Measurements from ENCODE around the gene STAT6. TPM values are rescaled to one million over a fixed set of nuclear protein-coding genes. Genes with fewer than 3 reads are reported as not detected.

The STAT6 gene
- total RNA-seq, 2 experiments from 2014 or later = 239 to 242 TPM

DNA sequence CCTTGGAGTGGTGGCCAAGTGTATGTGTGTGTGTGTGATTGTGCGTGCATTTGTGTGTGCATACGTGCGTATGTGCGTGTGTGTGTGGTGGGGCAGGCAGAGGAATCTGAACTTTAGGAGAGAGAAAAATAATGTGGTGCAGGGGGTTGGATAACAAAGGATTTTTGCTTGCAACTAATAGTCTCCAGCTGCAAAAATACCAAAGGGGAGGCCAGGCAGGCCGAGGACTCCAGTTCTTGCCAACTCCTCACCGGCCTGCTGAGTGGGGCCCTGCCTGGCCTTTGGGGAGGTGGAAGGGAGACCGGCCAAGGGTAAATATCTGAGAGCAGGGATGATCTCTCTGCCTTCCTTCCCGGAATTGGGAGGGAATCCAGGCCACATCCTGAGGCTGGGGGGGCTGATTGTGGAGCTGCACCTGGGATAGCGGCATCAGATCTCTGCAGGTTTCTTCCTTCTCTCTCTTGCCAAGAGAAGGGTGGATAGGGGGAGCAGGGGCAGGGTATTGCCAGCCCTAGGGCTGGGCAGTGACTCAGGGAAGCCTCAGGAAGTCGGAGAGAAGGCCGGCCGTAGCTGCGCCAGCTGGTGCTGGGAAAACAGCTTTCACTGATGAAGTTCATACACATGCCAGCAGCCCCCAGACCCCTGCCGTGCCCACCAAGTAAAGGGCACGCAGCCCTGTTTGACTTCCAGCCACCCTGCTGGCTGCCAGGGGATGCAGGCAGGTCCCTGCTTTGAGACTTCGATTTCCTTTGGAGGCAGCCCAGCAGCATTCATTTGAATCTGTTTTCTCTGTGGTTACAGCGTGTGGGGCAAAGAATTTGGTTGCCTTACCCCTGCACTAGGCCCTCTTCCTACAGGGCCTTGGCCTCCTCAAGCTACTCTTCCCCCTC lies 40.8 kb upstream of the STAT6 start:
- CTCF ChIA-PET = interaction anchor here (1.0 kb wide), 1 partner anchor 24 kb away, joined by 3 read pairs; no protein-coding TSS in a partner anchor
- no peaks in the 10 kb centered on the region for H3K9me3 Mint-ChIP-seq
- no peak overlapping the region for H3K27ac Mint-ChIP-seq
- H3K4me3 Mint-ChIP-seq = no peak overlapping the region
- no peaks in the 10 kb centered on the region for H3K27me3 Mint-ChIP-seq
- no peaks in the 10 kb centered on the region for H3K36me3 Mint-ChIP-seq (ENCODE audit: low read depth)
- POLR2A ChIA-PET = no interaction called here
- no peak for DNase-seq
- H3K4me1 Mint-ChIP-seq = peaks cover 4% of the 10 kb centered on the region

DNA sequence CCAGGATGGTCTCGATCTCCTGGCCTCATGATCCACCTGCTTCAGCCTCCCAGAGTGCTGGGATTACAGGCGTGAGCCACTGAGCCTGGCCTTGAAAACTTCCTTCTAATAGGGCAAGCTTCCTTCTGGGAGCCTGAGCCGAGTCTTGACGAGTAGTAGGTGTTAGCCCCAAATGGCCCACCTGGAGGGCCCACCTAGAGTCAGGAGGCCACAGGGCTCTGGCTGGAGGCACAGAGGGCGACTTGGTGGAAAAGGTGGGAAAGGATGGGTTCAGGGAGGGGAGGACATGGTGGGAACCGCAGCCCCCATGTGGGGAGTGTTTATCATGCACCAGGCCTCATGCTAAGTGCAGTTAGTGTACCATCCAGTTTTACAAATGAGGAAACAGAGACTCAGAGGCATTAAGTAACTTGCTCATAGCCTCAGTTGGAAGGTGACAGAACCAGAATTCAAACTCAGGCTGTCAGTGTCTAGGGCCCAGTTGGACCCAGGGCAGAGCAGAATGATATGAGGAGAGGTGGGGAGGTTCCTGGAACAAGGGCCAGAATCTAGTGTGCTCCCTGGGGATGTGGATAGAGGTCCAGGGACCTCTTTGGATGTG lies 39.3 kb upstream of the STAT6 start:
- ChIA-PET CTCF (interaction anchor here (1.0 to 2.5 kb wide), 4 partner anchors 21 to 39 kb away, joined by 3 to 10 read pairs (median 4); partner anchors contain the start of gene STAT6), POLR2A (no interaction called here)
- Mint-ChIP-seq H3K9me3 (no peaks in the 10 kb centered on the region), H3K4me1 (no peaks in the 10 kb centered on the region), H3K27ac (no peak overlapping the region), H3K36me3 (ENCODE audit: low read depth) (no peaks in the 10 kb centered on the region), H3K27me3 (no peaks in the 10 kb centered on the region), H3K4me3 (no peak overlapping the region)
- DNase-seq = no peak

DNA sequence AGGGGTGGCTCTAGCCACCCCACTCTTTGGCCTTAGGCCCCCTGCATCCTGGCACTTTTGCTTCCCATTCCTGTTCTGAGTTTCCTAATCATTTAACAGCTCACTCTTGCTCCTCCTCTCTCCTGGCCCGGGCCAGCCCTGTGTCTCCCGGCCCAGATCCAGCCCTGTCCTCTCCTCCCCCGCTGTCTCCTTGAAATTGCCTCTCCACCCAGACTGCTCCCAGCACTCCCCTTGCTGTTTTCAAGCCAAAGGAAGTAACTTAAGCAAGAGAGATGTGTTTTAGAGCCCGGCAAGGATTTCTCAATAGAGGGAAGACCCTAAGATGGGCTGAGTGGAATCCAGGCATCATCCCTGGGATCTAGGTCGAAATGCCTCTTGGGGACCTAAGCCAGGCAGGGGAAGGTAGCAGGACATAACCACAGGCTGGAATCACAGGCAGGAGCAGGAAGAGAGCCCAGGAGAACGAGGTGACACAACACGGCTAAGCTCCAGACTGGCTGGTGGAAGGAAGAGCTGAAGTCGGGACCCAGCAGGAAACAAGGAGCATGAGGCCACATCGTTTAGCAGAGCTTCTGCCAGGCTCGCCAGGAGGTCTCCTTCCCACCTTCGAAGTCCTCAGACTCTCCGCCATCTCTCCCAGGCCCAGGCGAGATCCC lies 38.2 kb upstream of the STAT6 start:
- POLR2A ChIA-PET = no interaction called here
- Mint-ChIP-seq H3K4me3 (no peak overlapping the region), H3K36me3 (ENCODE audit: low read depth) (no peaks in the 10 kb centered on the region), H3K9me3 (no peaks in the 10 kb centered on the region), H3K27me3 (no peaks in the 10 kb centered on the region), H3K4me1 (no peaks in the 10 kb centered on the region), H3K27ac (no peak overlapping the region)
- CTCF ChIA-PET = interaction anchor here (1.0 to 2.5 kb wide), 8 partner anchors 20 to 94 kb away, joined by 3 to 10 read pairs (median 4); partner anchors contain the start of gene STAT6
- DNase-seq = no peak

DNA sequence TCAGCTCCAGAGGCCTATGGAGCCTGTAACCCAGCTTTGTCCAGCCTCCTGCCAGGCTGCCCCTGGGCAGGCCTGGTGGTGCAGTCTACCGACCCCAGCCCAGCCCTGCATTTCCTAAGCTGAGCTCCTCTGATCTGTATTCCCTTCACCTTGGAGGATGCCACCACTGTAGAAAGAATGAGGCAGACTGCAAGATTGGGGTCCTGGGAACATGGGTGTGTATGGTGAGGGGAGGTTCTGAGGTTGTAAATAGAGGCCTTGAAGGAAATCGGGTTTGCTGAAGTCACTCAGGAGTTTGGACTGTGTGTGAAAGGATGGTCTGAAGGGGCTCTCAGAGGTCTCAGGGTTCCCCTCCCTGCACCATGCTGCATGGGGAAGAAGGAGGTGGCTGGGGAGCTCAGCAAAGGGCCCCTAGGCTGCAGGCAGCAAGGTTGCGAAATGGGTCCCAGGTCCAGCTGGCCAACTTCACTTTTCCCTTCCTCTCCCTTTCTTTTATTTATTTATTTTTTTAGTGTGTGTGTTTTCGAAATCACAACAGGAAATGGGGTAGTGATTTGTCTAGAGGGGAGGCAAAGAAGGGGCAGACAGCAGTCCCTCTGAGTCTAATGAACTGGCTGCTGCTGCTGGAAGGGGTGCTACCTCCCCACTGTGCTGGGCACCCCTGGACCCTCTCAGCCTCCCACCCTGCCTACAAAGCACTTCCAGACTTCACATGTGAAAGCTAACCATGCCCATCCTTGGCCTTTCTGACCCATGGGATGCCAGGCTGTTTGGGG lies 37.5 kb upstream of the STAT6 start:
- DNase-seq = no peak
- Mint-ChIP-seq H3K27ac (no peak overlapping the region), H3K36me3 (ENCODE audit: low read depth) (no peaks in the 10 kb centered on the region), H3K9me3 (no peaks in the 10 kb centered on the region), H3K4me1 (peaks cover under 1% of the 10 kb centered on the region), H3K27me3 (no peaks in the 10 kb centered on the region), H3K4me3 (no peak overlapping the region)
- POLR2A ChIA-PET = no interaction called here
- CTCF ChIA-PET = interaction anchor here (0.9 to 2.5 kb wide), 6 partner anchors 21 to 95 kb away, joined by 3 to 10 read pairs (median 4); partner anchors contain the start of genes NXPH4 and STAT6

DNA sequence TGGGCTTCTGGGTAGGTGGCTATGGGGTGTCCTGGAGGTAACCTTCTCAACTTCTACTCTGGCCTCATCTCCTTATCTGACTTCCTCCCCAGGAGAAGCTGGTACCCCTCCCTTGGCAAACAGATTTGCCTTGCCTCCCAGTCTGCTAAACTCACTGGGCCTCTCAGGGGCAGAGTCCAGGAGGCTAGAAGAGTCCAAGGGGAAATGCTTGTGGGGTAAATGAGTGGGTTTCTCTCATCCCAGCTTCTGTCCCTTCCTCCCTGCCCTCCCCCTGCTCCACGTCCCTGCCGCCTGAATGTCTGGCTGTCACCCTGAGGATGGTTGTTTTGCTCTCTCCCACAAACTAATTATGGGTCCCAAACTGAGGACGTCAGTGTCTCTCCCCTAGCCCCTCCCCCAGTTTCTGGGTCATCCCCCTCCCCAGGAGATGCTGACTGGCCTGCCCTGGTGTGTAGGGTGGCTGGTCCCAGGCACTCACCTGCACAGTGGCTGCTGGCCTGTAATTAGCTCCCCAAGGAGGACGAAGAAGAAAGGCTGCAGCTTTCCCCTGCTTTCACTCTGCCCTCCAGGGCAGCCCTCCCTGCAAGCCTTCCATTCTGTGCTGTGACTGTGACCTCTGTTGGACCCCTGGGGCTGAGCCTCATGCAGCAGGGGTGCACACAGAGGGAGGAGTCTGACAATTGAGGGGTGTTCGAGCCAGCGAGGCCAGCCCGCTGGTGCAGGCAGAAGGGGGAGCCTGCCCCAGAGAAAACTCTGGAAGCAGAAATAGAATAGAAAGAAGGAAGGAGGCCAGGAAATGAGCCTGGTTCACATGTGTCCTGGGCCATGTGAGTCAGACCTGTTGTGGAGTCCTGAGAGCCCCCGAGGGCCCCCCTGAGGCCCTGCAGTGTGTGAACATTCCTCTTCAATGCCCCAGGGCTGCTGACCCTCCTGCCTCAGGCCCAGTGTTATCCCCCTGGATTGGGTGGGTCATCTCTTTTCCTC lies 36.1 kb upstream of the STAT6 start, which contains the start of gene LRP1-AS:
TSS of gene LRP1-AS (minus strand) at position 659 of the 984 bp plus-strand sequence.
- DNase-seq = no peak
- peaks cover 8% of the 10 kb centered on the region for H3K4me1 Mint-ChIP-seq
- no peaks in the 10 kb centered on the region for H3K9me3 Mint-ChIP-seq
- ChIA-PET POLR2A (no interaction called here), CTCF (interaction anchor here (0.9 to 2.4 kb wide), 4 partner anchors 16 to 69 kb away, joined by 3 to 7 read pairs (median 6); partner anchors contain the start of gene NXPH4)
- H3K27ac Mint-ChIP-seq = no peak within 1 kb of the TSS
- no peaks in the 10 kb centered on the region for H3K27me3 Mint-ChIP-seq
- no peak within 1 kb of the TSS for H3K4me3 Mint-ChIP-seq
- no peaks in the 10 kb centered on the region for H3K36me3 Mint-ChIP-seq (ENCODE audit: low read depth)

DNA sequence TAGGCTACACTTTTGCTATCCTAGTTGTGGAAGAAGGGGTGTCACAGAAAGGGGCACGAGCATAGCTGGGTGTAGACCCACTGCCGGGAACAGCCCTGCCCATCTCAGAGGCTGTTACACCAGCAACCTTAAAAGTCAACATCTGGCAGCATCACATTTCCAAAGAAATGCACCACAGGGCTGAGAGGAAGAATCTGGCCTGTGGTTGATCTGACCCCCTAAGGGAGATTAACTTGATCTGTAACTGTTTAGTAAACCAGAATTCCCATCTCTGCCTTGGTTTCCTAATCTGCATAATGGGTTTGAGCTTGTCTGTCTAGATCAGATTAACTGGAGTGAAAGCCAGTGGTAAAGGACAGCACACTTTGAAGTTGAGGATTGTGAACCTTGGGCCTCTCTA lies 34.9 kb upstream of the STAT6 start:
- no peaks in the 10 kb centered on the region for H3K27me3 Mint-ChIP-seq
- peaks cover 8% of the 10 kb centered on the region for H3K4me1 Mint-ChIP-seq
- H3K36me3 Mint-ChIP-seq (ENCODE audit: low read depth) = no peaks in the 10 kb centered on the region
- POLR2A ChIA-PET = no interaction called here
- CTCF ChIA-PET = interaction anchor here (0.6 to 2.4 kb wide), 6 partner anchors 14 to 505 kb away, joined by 3 to 7 read pairs (median 4); no protein-coding TSS in a partner anchor
- H3K27ac Mint-ChIP-seq = no peak overlapping the region
- H3K4me3 Mint-ChIP-seq = no peak overlapping the region
- no peaks in the 10 kb centered on the region for H3K9me3 Mint-ChIP-seq
- DNase-seq = no peak

DNA sequence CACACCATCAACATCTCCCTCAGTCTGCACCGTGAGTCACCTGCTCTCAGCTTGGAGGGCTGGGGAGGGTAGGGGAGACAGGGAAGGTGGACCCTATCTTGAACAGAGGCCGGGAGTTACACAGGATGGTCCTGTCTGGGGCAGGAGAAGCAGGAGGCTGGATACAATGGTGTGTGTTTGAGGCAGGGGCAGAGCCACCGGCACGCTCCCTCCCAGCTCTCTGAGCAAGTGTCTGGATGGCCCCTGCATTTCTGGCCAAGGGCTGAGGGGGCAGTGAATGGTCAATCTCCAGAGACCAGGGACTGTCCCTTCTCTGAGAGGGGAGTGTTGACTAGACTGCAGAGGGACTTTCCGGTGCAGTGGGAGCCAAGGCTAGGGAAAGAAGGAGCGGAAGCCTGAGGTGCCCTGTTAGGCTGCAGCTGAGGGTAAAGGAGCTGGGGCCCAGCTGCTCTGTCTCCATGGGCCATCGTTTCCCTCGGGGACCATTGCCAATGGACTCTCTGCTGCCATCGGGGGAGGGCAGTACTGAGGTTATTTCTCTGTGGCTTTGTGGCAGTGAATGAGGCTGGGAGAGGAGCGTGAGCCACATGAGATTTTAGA lies 34.4 kb upstream of the STAT6 start:
- no peaks in the 10 kb centered on the region for H3K36me3 Mint-ChIP-seq (ENCODE audit: low read depth)
- H3K4me3 Mint-ChIP-seq = no peak overlapping the region
- ChIA-PET POLR2A (no interaction called here), CTCF (interaction anchor here (0.6 to 2.4 kb wide), 5 partner anchors 14 to 504 kb away, joined by 3 to 7 read pairs (median 4); no protein-coding TSS in a partner anchor)
- no peaks in the 10 kb centered on the region for H3K9me3 Mint-ChIP-seq
- peaks cover 8% of the 10 kb centered on the region for H3K4me1 Mint-ChIP-seq
- DNase-seq = no peak
- no peaks in the 10 kb centered on the region for H3K27me3 Mint-ChIP-seq
- no peak overlapping the region for H3K27ac Mint-ChIP-seq

DNA sequence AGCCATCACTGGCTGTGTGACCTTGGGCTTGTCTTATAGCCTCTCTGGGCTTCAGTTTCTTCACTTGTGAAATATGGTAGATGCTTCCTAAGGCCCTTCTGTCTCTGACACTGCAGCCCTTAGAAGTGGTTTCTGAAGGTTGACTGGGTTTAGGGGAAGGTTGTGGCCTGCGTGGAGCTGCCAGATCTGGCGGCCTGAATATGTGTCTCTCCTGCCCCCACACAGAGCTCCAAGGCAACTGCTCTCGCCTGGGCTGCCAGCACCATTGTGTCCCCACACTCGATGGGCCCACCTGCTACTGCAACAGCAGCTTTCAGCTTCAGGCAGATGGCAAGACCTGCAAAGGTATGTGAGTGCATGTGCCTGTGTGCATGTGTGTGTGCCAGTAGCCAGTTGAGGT lies 32.3 kb upstream of the STAT6 start:
- no peak overlapping the region for H3K4me3 Mint-ChIP-seq
- no peaks in the 10 kb centered on the region for H3K27me3 Mint-ChIP-seq
- no peaks in the 10 kb centered on the region for H3K9me3 Mint-ChIP-seq
- no peaks in the 10 kb centered on the region for H3K36me3 Mint-ChIP-seq (ENCODE audit: low read depth)
- H3K27ac Mint-ChIP-seq = peak overlapping the region; percentile 63
- DNase-seq = peak; percentile 14
- ChIA-PET POLR2A (no interaction called here), CTCF (no interaction called here)
- peaks cover 8% of the 10 kb centered on the region for H3K4me1 Mint-ChIP-seq

DNA sequence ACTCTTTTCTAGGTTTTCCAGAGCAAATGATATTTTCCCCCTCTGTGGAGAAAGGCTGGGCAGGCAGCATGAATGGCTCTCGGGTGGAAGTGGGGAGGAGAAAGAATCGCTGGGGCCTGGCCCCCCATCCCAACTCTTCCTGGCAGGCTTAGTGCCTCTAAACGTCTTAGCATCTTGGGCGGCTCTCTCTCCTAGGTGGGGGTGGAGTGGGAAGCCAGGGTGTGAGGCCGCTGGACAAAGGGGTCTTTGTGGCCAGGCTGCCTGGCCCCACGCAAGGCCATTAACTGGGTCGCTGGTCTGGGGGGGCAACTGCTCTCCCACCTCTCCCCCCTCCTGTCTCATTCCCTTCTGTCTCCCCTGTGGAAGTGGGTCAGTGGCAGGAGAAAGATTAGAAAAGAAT lies 31.6 kb upstream of the STAT6 start:
- Mint-ChIP-seq H3K4me3 (no peak overlapping the region), H3K36me3 (ENCODE audit: low read depth) (no peaks in the 10 kb centered on the region), H3K27me3 (no peaks in the 10 kb centered on the region), H3K4me1 (peaks cover 8% of the 10 kb centered on the region), H3K9me3 (no peaks in the 10 kb centered on the region), H3K27ac (no peak overlapping the region)
- ChIA-PET POLR2A (no interaction called here), CTCF (no interaction called here)
- no peak for DNase-seq

DNA sequence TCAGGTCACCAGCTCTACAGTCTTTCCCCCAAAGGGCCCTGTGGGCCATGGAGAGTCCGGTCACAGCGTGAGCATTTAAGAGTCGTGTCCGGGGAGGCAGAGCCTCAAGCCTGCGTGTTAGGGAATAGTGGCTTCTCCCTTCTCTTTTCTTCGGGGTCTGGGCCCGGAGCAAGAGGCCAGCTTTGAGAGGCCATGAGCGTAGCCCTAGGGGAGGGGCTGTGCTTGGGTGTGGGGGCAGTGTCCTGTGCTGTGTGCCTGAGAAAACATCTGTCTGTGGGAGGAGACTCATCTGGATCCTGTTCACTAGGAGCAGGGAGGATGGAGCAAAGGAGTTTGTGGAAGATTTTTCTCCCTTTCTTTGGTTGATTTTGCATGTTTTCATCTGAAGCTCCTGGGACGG lies 31.0 kb upstream of the STAT6 start:
- ChIA-PET POLR2A (interaction anchor here (0.5 kb wide), 1 partner anchor 159 kb away, joined by 3 read pairs; no protein-coding TSS in a partner anchor), CTCF (no interaction called here)
- peaks cover 8% of the 10 kb centered on the region for H3K4me1 Mint-ChIP-seq
- H3K27me3 Mint-ChIP-seq = no peaks in the 10 kb centered on the region
- H3K27ac Mint-ChIP-seq = no peak overlapping the region
- DNase-seq = no peak
- H3K4me3 Mint-ChIP-seq = no peak overlapping the region
- H3K36me3 Mint-ChIP-seq (ENCODE audit: low read depth) = no peaks in the 10 kb centered on the region
- no peaks in the 10 kb centered on the region for H3K9me3 Mint-ChIP-seq

DNA sequence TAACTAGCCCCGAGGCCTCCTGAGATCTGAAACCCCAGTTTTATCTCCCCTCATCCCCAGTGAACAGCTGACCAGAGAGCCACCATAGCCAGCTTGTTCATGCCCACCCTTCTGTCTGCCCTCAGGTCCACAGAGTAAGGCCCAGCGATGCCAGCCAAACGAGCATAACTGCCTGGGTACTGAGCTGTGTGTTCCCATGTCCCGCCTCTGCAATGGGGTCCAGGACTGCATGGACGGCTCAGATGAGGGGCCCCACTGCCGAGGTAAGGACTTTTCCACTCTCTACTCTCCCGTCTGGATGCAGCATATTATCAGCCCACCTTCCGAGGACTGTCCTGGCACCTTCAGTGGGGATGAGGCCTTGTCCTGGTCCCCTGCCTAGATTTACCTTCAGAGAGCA lies 30.1 kb upstream of the STAT6 start:
- no peaks in the 10 kb centered on the region for H3K9me3 Mint-ChIP-seq
- POLR2A ChIA-PET = no interaction called here

More for the DNA sequence above, 30.1 kb upstream of the STAT6 start:
- Mint-ChIP-seq H3K27ac (no peak overlapping the region), H3K4me3 (no peak overlapping the region), H3K27me3 (no peaks in the 10 kb centered on the region), H3K36me3 (ENCODE audit: low read depth) (no peaks in the 10 kb centered on the region), H3K4me1 (peaks cover 8% of the 10 kb centered on the region)
- DNase-seq = no peak
- CTCF ChIA-PET = no interaction called here

Measured in activated CD4-positive, alpha-beta T cell treated with anti-CD3 and anti-CD28 coated beads, Interleukin-2, amount 10 ng/mL, durations not matched to agents 7 days and 5 days (primary cell).